Measurements from ENCODE around the gene PIGO.
A peak's percentile ranks its signal among the peaks of the same experiment; 100 is the strongest.

Gene PIGO

GRCh38 chr9:35106343-35106730 is 9.9 kb upstream of the PIGO start:
- DNase-seq (ENCODE audit: low read depth), result no peak

- no peak for DNase-seq (ENCODE audit: low read depth)
These were observed 9.4 kb upstream of the PIGO start for GRCh38 chr9:35105571-35106342.

DNA sequence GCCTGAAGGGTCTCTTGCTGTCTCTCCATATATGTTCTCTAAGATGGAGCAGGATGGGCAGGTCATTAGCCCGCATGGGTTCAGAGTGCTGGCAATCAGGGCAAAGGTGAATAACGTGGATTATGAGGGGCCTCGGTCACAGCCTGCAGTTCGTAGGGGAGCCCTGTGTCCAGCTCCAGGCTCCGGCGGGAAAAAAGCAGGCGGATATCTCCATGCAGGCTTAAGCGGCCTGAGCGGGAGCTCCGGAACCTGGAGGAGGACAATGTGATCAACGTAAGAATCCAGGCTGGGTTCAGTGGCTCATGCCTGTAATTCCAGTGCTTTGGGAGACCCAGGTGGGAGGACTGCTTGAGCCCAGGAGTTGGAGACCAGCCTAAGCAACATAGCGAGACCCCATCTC is 8.7 kb upstream of the PIGO start:
- no peak for DNase-seq (ENCODE audit: low read depth)

- DNase-seq (ENCODE audit: low read depth), result no peak
These were observed 8.2 kb upstream of the PIGO start for GRCh38 chr9:35104586-35104985.

DNA sequence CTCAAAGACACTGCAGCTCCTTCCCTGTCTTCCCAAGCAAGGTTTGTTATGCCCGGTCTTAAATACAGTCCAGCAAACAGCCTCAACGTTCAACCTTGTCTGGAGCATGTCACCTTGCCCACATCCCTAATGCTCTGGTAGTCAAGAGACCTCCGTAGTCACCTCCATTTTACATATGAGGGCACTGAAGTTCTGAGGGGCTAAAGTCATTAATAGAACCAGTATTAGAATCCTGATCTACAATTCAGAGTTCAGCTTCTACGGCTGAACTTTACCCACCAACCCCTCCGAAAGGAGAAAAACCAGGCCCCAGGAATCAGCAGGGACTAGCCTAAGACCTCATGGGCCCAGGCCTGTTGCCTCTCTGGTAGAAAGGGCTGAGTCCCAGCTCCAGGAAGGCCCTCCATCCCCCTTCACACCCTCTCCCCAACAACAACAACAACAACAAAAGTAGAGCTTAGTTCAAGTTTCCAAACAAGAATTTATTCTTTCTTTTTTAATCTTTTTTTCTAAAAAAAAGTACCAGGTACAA is 7.3 kb upstream of the PIGO start:
- DNase-seq (ENCODE audit: low read depth), result no peak

- DNase-seq (ENCODE audit: low read depth), result peak; percentile 86
These were observed 6.6 kb upstream of the PIGO start, which contains the start of gene STOML2 for GRCh38 chr9:35102769-35103659. Gene STOML2 (minus strand): TSS chr9:35103131. CDS start chr9:35103094, 37 bp downstream.

GRCh38 chr9:35102465-35102768 is 6.0 kb upstream of the PIGO start:
- DNase-seq (ENCODE audit: low read depth), result no peak

DNA sequence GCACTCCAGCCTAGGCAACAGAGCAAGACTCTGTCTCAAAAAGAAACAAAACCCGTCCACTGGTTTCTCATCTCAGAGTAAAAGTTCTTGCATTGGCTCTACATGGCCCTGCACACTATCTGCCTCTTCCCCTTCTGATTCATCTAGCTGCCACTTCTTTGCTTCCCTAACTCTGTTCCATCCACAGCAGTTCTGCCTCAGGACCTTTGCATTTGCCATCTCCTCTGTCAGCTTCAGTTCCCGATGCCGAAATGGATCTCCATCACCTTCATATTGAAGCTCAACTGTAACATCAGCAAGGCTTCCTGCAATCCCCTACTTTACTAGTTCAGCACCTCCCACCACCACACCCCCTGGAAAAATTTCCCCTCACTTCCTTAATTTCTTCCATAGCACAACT is 1.2 kb upstream of the PIGO start:
- no peak for DNase-seq (ENCODE audit: low read depth)

DNA sequence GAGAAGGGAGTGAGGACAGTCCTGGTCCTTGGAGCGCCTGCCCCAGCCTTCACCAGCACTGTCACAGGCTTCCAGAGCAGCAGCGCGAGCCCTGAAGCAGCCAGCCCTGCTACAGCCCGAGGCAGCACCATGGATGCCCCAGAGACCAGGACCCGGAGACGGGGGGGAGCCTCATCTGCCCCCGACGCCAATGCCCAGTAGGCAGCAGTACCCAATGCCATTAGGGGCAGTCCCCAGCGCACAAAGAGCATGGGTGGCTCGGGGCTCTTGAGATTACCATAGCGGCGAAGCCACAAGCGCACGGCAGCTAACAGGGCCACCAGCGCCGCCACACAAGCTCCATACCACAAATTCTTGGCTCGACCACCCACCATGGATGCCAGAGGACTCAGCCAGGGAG is 4.9 kb downstream of the PIGO start:
- no peak for DNase-seq (ENCODE audit: low read depth)

DNA sequence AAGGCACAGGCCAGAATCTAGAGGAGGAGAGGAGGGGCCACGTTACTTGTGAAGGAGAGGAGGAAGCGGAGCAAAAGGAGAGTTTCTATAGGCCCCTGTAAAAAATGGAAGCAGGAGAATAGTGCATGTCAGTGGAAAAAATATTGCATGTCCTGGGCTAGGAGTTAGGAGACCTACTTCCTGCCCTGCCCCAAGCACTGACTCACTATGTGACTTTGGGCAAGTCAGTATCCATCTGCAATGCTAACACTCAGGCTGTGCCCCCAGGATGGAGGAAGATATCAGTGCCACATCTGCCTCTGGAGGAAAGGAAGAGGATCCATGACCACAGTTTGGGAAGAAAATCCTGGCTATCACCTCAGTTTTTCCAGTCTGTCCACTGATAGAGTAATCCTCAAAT is 7.0 kb downstream of the PIGO start:
- DNase-seq (ENCODE audit: low read depth), result no peak

GRCh38 chr9:35085078-35085477 is 11.3 kb downstream of the PIGO start:
- no peak for DNase-seq (ENCODE audit: low read depth)

DNA sequence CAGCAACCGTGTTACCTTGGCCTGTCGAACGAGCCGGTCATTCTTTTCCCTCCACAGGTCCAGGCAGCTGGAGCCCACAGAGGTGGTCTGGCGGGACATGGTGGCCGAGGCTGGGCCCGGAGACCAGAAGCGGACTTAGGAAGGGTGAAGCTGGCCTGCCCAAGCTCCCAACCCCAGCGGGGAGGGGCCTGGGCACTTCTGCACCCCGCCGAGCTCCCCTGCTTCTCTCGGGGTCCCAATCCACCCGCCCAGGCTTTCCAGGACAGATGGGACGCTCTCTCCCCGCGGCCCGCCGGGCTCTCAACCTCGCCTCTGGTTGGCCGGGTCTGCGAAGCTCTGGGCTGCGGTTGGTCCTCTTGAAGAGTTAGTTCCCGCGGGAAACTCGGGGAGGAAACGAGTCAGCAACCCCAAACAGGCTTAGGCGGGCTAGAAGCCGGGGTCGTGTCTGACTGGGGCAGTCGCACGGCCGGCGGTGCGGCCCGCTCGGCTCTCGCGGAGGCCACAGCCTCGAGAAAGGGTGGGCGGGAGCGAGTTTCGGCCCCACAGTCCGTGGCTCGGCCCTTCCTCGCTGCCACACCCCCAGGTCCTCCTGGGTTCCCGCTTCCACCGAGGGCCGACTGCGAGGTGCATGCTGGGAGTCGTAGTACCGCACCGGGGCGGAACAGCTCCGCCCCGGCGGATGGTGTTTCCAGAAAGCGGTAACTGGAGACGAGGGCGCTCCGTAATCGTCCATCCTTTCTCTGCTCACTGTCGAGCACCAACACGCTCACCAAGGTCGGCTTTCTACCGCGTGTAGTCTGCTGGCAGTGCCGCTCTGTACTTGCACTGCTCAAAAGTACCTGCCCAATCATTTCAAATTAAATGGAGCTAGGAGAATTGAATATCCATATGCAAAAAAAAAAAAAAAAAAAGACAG is 16.7 kb downstream of the PIGO start, which contains the start of gene FANCG:
Gene FANCG (minus strand): TSS at position 517 of the 916 bp plus-strand sequence. CDS start 418 bp downstream, at position 99.
- DNase-seq (ENCODE audit: low read depth), result peak; percentile 58

GRCh38 chr9:35079041-35079425 is 17.4 kb downstream of the PIGO start:
- DNase-seq (ENCODE audit: low read depth), result no peak

GRCh38 chr9:35078066-35078465 is 18.3 kb downstream of the PIGO start:
- no peak for DNase-seq (ENCODE audit: low read depth)

DNA sequence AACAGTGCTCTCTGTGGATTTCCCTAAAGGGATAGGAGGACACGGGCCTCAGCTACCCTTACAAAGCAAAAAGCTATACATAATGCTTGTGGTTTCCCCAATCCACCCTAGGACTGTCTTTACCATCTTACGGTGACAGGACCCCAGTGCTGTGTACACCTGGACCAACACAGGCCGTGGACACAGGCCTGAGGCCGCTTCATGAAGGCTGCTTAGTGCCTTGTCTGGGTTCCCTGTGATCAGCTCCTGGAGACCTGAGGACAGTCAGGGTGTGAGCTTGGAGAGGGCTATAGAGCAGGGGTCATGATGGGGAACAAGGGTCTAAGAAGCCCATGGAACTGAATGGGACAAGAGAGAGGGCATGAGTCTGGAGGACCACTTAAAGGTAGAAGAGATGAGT is 19.5 kb downstream of the PIGO start:
- DNase-seq (ENCODE audit: low read depth), result no peak

- DNase-seq (ENCODE audit: low read depth), result no peak
These were observed 21.0 kb downstream of the PIGO start for GRCh38 chr9:35075358-35075757.

- no peak for DNase-seq (ENCODE audit: low read depth)
These were observed 21.6 kb downstream of the PIGO start for GRCh38 chr9:35074791-35075190.

DNA sequence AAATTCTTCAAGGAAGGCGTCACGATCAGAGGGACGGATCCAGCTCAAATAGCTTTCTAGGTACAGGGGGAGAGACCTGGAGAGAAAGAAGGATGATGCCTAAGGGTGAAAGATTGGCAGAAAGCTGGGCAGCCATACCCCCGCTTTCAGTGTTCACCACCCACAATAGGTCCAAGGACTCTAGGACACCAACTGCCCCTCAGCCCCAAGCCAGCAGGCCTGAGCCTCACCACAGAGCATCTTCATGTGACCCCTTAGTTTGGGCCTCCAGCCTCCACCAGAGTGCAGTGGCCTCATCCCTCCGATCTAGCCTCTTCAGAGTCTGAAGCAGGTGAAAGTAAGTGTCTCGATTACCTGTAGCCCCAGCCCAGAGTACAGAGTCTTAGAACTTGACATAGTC is 22.2 kb downstream of the PIGO start:
- no peak for DNase-seq (ENCODE audit: low read depth)

DNA sequence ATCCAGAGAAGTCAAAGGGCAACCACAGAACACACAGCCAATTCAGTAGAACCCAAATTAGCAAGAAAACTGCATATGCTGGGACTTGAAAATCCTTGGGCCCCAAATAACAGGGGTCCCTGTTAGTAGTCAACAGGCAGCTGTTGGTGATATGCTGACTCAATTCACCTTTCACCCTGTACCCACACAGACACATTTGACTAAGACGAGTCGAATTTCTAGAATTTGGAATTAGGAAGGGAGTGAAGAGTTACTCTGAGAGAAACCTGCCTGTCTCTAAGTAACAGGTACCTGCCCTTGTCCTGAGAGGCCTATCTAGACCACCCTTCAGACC is 23.1 kb downstream of the PIGO start:
- DNase-seq (ENCODE audit: low read depth), result no peak

DNA sequence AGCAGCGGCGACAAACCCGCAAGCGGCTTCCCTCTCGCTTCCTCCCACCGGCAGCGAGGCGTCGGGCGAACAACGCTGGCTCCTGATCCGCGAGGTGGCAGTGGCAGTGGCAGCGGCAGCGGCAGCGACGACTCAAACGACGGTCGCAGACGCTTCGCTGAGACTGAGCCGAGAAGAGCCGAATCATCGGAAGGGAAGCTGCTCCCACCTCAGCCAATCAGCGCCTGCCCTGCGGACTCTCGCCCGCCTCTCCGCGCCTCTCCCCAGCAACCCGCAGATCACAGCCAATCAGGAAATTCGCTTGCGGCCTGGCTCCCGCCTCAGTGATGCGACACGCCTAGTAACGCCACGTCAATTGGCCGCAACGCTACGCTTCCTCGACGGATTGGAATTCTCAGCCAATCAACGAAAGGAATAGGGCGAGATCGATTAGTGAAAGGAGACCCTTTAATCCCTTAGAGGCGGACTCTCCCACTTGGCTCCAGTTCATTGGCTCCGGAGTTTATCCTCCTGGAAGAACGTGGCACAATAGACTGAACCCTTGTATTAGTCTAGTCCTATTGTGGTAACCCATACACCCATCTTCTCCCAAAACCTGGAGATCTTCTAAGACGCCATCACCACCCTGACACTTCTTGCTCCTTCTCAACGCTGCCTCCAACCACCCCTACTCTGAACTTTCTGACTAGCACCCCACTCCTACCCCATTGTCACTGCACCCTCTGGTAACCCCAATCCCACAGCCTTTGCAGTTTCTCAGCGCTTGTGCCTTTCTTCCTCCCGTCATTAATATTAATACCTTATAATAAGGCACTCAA is 23.7 kb downstream of the PIGO start, which contains the start of gene VCP:
Gene VCP (minus strand): TSS at position 165 of the 818 bp plus-strand sequence. CDS start 272 bp downstream, outside the sequence.
- DNase-seq (ENCODE audit: low read depth), result peak; percentile 90

GRCh38 chr9:35071814-35072460 is 24.5 kb downstream of the PIGO start:
- DNase-seq (ENCODE audit: low read depth), result peak; percentile 34

Data from stimulated activated CD8-positive, alpha-beta memory T cell treated with anti-CD3 and anti-CD28 coated beads, Interleukin-15, amount 100 ng/mL, for 1 hour (primary cell).